LHCN-M2 (cell line): ENCODE results near the gene SLC12A7. TPM values are rescaled to one million over a fixed set of nuclear protein-coding genes. Genes with fewer than 3 reads are reported as not detected.
"Not testable (repeated sequence)": the region's sequence is repeated elsewhere in the genome, so short reads cannot be mapped to it uniquely, and the experiment has no call there.

ENCODE experiments used
- DNase-seq: peaks from one replicate; pipeline ENCODE4 v3.0.0-alpha.2; 2012; ENCODE audit warnings: low read depth
- total RNA-seq: library from RNA; depleted of rRNA; stranded (reverse); fragments of >200 nt; gene quantifications from 2 replicates; pipeline ENCODE4 v1.2.3, GENCODE V29; 2014

The SLC12A7 gene
- total RNA-seq, 1 experiment from 2014 or later = 5.5 TPM

DNA sequence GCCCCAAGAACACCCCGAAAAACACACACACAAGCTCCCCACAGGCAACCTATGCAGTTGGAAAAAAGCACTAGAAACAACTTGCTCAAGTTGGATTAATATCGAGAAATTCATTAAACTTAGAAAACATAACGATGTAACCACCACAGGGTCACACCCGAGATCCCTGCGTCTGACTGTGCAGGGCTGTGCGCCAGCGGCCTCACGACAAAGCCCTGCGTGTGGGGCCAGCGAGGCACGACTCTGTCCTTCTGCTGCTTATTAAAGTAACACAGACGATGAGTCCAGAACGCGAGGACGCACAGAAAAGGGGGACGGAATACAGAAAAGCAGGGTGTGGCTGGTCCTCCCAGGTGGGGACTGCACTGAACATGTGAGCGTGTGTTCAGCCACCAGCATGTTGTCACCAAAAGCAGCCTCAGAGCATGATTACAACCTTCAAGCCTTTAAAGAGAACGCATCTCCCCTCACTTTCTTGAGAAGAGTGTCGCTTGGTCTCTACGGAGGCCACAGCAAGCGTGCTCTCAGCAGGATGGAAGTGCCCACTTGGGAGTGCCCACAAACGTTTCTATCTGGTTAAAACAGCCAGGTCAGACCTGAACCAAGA is 14.4 kb downstream of the SLC12A7 start:
- no peak for DNase-seq

GRCh38 chr5:1096838-1097237 is 15.0 kb downstream of the SLC12A7 start:
- DNase-seq = no peak

DNA sequence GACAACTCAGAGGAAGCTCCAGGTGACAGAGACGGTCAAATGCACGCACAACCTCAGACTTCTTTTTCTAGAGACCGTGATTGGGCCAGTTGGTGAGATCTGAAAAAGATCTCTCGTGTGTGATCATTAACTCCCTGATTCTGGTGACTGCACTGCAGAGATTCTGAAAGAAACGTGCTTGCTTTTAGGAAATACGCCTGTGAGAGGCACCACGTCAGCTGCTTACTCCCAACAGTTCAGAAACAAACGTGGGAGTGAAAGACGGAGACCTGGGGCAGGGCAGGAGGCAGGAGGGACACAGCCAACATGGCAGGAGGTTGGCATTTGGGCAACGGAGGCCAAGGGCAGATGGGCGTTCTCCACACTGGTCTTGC is 15.9 kb downstream of the SLC12A7 start:
- no peak for DNase-seq

DNA sequence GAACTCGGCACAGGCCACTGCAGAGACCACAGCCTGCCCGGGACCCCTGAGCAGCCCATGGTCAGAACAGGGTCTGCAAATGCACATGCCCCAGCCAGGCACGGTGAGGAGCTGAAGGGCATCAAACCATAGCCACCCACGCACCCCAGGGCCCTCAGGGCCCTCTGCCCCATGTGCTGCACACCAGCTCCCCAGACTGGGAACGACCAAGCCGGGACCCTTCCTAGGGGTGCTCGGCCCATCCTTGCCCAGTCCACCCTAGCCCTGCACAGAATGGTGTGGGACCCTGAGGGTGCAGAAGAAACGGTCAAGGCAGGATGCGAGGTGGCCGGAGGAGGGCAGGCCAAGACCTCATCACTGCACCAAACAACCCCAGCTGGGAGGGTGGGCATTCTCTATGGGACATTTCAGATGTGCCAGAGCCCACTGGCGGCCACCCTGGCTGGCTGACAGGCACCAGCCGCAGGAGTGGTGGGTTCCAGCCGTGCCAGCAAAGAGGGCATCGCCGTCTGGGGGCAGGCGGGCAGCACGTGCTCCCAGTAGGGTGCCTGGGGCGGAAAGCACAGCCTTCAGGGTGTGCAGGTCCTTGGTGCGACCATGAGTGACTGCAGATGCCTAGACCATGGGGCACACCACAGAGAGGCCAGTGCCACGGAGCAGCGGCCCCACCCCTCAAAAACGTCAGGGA is 16.4 kb downstream of the SLC12A7 start:
- no peak for DNase-seq

GRCh38 chr5:1094670-1095190 is 17.1 kb downstream of the SLC12A7 start:
- no peak for DNase-seq

DNA sequence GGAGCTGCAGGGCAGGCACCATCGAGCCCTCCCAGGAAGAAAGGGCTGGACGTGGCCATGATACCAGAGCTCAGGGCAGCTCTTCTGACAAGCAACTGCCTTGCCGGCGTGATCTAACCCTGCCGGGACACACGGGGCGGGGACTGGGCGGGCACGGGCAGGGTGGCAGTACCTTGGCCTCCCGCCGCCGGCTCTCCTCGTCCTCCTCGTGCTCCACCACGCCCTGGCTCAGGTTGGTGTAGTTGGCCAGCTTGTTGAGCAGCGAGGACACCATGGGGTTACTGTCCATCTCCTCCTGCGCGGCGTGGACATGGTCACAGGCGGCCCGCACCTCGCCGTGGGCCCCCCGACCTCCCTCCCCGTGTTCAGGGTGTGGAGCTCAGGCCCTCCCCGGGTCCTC is 18.5 kb downstream of the SLC12A7 start:
- no peak for DNase-seq

- no peak for DNase-seq
Observed at GRCh38 chr5:1092122-1092521, 19.7 kb downstream of the SLC12A7 start.

GRCh38 chr5:1091632-1092031 is 20.2 kb downstream of the SLC12A7 start:
- DNase-seq = no peak

GRCh38 chr5:1090538-1090937 is 21.3 kb downstream of the SLC12A7 start:
- no peak for DNase-seq

- no peak for DNase-seq
Observed at GRCh38 chr5:1089621-1090040, 22.2 kb downstream of the SLC12A7 start.

DNA sequence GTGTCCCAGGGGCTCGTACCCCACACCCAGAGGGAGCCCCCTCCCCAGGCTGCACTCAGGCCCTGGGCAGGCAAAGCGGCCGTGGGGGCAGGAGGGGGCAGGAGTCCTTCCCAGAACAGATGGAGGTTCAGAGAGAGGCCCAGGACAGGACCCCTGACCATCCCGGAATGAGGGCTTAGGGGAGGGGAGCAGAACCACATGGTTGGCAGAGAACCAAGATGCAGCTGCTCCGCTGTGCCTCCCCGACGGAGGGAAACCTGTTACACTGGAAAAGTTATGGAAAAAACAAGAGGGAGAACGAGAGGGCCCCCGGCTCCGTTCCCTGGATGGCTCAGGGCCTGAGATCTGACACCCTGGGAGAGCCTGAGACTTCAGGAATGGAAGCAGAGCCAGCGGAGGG is 22.7 kb downstream of the SLC12A7 start:
- DNase-seq = no peak

GRCh38 chr5:1088726-1089125 is 23.1 kb downstream of the SLC12A7 start:
- DNase-seq = no peak

DNA sequence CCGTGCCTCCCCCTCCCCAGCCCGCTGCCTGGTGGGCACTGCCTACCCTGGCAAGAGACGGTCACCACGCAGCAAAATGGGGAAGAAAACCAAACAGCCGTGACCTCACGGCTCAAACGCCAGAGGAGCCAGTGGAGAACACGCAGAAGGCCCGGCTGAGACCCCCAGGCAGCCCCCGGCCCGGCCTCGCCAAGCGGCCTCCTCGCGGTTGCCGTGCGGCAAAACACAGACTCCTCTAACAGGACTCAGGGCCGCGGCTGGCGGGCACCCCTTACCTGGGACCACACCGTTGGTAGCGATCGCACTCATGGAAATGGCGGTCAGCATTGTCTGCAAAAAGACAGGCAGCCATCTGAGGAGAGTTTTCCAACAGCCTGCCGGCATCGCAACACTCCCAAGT is 23.8 kb downstream of the SLC12A7 start:
- no peak for DNase-seq

GRCh38 chr5:1087428-1087827 is 24.4 kb downstream of the SLC12A7 start:
- no peak for DNase-seq

GRCh38 chr5:1086871-1087270 is 25.0 kb downstream of the SLC12A7 start:
- DNase-seq = no peak

DNA sequence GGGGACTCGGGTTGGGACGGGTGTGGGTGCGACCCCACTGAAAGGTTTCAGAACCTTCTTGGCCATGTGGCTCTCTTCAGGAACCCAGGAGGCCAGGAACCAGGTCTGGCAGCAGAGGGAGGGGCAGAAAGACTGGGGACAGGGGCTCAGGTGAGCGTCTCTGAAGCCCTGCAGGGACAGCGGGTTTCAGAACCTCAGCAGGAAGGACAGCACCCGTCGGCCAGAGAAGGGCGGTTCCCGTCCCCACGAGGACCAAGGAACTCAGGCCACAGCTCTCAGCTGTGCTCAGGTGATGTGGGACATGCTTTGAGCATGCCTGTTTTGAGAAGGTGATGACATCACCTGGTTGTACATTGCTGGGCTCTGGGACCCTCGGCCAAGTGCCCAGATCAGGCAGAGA is 25.7 kb downstream of the SLC12A7 start:
- DNase-seq = no peak

GRCh38 chr5:1085391-1085790 is 26.5 kb downstream of the SLC12A7 start:
- DNase-seq = no peak

DNA sequence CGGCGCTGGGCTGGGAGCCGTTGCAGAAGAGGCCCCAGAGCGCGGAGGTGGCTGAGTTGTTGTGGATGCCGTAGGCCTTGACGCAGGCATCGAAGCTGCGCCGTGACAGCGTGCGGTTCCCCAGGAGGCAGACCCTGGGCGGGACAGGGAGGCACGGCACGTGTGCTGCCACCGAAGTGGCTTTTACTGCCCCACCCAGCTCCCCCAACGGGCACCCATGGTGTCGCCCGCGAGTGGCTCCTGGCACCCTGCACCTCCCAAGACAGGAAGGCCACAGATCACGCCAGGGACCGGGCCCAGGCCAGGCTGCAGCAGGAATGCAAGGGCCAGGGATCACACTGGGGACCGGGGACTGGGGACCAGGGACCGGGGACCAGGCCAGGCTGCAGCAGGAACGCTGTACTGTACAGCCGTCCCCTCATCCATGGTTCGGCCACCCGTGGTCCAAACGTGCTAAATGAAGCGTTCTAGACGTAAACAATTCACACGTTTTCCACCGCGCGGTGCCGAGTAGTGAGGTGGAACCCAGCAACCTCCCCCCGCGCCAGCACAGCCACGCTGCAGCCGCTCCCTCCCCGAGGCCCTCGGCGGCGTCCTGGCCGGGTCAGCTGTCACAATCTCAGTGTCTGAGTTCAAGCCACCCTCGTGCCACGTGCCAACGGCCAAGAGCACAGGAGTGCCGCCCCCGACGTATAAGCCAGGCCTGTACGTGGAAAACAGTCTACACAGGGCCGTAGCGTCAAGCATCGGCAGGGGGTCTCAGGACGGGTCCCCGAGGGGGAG is 27.8 kb downstream of the SLC12A7 start:
- no peak for DNase-seq

DNA sequence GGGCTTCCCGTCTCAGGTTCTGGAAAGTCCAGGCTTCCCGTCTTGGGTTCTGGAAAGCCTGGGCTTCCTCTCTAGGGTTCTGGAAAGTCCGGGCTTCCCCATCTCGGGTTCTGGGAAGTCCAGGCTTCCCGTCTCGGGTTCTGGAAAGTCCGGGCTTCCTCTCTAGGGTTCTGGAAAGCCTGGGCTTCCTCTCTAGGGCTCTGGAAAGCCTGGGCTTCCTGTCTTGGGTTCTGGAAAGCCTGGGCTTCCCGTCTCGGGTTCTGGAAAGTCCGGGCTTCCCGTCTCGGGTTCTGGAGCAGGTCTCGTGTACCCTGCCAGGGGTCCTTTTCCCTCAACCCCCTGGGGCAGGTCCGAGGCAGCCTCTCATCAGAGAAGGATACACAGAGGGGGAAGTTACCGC is 28.8 kb downstream of the SLC12A7 start:
- not testable (repeated sequence) for DNase-seq

GRCh38 chr5:1081519-1081918 is 30.3 kb downstream of the SLC12A7 start:
- no peak for DNase-seq

- no peak for DNase-seq
Observed at GRCh38 chr5:1080432-1080831, 31.4 kb downstream of the SLC12A7 start.

GRCh38 chr5:1079961-1080360 is 31.9 kb downstream of the SLC12A7 start:
- DNase-seq = no peak

- DNase-seq = no peak
Observed at GRCh38 chr5:1079486-1079885, 32.4 kb downstream of the SLC12A7 start.
